Posterior vena cava (tissue), 2 donors: Measurements from ENCODE around the gene PLPPR5. TPM values are rescaled to one million over a fixed set of nuclear protein-coding genes. Genes with fewer than 3 reads are reported as not detected.

Experiments used
- DNase-seq: peaks from one replicate; pipeline ENCODE4 v3.0.0-alpha.2; 2020; ENCODE audit warnings: low spot score
- intact Hi-C, 2 donors: fragments of 100-400 bp; cut with DNase I; formaldehyde crosslinking; loops; one replicate each; pipeline versions ENCODE4 v1.14.1 to v1.14.2; 2022 to 2023
- total RNA-seq, 2 donors: library from RNA; stranded (reverse); fragmentation: NEBNext Ultra II Directional; extraction: Animal tissue kit (Norgen Biotek cat#: 25700); gene quantifications; one replicate each; pipeline ENCODE4 v1.2.1, GENCODE V29; 2021
- donor health status: DM: yes; HTN: yes; CAD: no.
- donor health status: DM: yes; HTN: yes; CAD: no.

Gene PLPPR5
- total RNA-seq, 2 donors from 2014 or later, result not detected

DNA sequence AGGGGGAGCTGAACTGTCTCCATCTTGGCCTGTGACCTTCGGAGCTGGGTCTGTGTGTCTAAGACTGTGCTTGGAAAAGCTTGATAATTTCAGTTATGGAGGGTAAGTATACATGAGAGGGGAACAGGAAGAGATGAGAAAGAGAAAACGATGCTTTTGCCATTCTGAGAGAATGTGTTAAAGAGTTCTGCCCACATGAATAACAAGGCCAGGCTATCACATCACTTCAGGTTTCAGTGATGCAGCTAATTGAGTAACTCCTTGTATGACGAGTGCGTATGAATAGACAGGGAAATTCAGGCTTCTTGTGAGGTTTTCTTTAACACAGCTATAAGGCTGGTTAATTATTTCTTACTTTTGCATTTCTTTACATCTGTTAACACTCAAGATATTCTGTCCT is 81.0 kb downstream of the PLPPR5 start:
- no peak for DNase-seq
- intact Hi-C loops, result no loop called here

DNA sequence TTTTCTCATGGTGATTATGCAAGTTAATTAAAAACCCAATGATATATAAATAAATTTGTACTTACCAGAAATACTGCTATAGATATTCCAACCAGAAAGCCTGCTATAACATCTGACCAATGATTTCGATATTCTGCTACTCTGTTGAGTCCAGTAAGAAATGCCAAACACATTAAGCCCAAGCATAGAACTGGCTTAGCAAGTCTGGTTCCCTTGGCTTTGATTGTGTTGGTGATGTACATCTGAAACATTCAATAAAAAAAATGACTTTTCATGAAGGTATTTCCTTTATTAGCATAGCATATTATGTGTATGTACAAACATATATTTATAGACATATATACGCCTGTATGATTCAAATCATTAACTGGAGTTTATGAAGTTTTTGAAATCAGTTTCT is 82.8 kb downstream of the PLPPR5 start:
- DNase-seq, result no peak
- intact Hi-C loops, result no loop called here

DNA sequence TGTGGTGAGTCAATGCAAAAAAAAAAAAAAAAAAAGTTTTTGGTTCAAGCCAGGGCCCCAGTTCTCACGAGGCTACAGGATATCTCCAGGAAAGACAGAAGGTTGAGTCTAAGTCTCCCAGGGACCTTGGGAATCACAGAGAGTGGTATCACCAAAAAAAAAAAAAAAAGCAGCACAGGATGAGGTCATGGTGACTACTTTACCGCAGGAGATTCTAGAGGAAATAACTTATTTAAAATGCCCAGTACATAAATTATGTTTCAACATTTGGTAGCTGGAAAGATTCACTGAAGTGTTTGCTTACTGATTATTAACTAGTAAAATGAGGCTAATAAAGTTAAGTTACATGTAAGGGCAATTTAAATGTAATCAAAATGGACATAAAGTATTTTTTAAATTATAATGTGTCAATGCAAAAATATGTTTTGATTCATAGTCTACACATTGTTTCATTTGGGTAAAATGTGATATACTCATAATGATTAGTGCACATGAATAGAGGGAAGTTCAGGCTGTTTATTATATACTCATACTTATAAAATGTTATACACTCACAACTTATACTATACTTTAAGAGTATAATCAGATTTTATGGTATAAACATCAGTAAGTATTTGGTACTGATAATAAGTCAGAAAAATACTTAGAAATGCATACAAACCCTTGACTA is 84.1 kb downstream of the PLPPR5 start:
- intact Hi-C loops, result no loop called here

DNA sequence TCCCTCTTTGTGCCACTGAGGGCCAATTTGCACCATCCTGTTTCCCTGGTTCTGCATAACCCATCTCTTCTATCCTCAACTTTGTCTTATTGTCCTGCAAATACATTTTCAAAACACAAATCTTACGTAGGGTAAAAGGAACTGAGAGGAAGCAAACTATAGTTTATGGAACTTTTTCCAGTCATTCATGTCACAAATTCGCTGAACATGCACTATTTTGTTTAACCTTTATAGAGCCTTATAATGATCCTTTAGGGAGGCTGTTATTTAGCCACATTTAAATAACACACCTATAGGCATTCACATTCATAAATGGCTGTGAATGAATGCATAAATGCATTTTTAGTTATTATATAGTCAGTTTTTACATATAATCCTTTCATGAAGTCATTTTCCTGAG is 85.0 kb downstream of the PLPPR5 start:
- intact Hi-C loops, result no loop called here
- no peak for DNase-seq

More for the DNA sequence above, 84.1 kb downstream of the PLPPR5 start:
- DNase-seq, result no peak

DNA sequence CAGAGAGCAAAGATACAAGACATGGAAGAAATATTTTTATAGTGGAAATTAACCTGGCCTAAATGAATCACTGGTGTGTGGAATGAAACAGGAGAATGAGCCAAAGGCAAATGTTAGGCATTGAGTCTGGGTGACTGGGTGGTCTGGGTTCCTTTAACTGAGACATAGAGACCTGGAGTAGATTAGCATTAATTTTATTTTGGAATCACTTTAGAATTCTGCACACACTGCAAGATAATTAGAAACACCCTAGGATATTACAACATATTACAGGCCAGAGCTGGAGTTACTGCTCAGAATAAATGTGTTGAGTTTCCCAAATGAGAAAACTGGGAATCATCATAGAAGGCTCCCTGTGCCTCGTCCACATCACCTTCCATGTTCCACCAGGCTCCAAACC is 85.5 kb downstream of the PLPPR5 start:
- no peak for DNase-seq
- intact Hi-C loops, result no loop called here

DNA sequence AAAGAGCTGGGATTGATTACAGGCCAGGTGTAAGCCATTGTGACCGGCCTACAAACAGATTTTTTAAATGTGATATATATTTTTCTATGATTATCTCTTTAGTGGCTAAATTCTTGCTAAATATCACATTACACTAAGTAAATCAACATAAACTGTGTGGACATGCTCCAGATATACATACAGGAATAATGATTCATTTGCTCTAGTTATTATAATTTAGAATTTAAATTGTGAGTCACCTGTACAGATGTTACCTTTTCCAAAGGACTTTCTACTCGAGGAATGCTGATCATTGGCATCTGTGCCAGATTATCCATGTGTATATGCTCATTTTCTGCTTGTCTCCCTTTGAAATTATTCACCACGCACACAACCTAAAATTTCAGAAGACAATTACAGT is 90.1 kb downstream of the PLPPR5 start:
- no peak for DNase-seq
- intact Hi-C loops, result no loop called here

DNA sequence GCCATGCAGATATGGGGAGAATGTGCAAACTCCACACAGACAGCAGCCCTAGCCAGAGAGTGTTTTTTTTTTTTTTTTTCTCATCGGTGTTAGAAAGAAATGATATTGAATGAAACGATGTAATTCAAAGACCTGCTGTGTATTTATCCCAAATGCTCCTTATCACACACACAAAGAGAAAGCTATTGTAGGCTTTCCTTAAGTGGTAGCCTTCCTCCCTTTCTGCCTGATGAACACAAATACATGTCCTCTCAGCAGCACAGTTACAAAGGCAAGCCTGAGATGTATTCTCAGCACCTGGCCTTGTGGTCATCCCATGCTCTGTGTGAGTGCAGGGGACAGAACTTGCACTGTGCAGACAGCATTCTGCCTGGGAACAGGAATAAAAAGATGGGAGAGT is 93.8 kb downstream of the PLPPR5 start:
- intact Hi-C loops, result no loop called here
- DNase-seq, result no peak

DNA sequence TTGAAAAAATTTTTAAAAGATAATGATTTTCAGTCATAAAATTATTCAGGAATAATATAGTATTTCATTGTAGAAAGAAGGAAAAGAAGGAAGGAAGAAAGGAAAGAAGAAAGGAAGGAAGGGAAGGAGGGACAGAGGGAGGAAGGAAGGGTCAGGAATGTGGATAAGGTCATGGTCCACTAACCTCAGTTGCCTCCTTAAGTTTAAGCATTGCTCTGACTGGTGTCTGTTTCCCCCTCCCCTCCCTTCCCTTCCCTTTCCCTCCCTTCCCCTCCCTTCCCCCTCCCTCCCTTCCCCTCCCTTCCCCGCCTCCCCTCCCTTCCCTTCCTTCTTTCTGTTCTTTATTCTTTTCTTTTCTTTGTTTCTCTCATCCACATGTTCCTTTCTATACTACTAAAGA is 95.7 kb downstream of the PLPPR5 start:
- no peak for DNase-seq
- intact Hi-C loops, result no loop called here

DNA sequence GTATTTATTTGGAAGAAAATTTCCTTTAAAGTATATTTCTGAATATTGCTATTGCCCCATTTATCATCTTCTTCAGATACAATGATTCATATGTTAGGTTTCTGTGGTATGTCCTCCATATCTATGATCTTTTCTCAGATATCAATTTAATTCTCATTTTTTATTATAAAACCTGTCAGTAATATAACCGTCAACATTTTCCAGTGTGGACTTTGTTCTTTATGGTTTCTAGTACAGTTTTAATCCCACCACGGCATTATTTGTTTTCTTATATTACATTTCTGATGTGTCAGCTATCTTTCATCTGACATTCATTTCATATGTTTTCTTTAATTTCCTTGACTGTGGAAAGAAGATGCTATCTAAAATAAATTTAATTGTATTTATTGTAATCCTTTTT is 97.9 kb downstream of the PLPPR5 start:
- intact Hi-C loops, result no loop called here
- no peak for DNase-seq

DNA sequence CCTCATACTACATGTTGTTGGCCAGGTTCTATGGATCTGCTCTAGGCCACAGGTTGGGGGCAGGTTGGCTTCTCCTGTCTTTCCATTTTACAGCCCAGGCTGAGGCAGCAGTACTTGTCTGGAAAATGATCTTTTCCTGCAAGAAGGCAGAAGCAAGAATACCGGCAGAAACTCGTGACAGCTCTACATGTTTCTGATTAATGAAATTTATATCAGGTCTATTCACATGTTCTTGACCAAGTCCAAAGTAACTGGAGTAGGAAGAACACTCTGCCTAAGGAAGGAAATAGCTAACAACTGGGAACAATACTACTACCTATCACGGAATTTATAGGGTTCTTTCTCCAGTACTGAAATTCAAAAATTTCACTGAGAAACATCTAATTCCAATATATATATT is 98.3 kb downstream of the PLPPR5 start:
- intact Hi-C loops, result no loop called here
- DNase-seq, result no peak

DNA sequence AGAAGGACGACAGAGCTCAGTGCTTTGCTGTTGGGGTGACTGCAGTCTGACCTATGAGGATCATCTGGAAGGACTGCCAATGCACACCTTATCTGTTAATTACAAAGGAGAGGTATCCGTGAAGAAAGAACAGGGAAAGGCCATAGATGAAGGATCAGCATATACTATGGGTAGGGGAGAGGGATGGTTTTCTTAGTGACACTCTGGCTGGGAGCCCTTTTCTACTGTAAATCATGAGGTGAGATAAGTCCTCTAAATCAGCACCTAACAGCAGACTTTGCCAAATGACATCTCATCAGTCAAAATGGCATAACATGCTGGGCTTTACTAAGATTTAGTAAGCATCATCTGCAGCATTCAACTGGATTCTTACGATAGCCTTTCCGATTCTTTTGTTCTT is 100.0 kb downstream of the PLPPR5 start:
- DNase-seq, result no peak
- intact Hi-C loops, result no loop called here

DNA sequence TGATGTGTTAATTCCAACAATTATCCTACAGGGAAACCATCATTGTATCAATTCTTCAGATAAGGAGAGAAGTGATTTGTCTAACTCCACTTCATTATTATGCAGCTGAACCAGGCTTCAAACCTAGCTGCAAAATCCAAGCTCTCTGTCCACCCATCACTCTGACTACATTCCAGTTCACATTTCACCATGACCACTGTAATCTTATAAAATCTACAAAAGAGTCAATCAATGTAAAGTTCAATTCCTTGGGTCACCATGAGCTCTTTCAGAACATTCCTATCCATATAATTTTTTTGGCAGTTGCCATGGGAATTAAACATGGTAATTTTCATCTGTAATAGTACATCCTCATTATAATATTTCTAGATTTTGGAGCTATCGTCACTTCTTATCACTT is 100.9 kb downstream of the PLPPR5 start:
- DNase-seq, result no peak
- intact Hi-C loops, result no loop called here

DNA sequence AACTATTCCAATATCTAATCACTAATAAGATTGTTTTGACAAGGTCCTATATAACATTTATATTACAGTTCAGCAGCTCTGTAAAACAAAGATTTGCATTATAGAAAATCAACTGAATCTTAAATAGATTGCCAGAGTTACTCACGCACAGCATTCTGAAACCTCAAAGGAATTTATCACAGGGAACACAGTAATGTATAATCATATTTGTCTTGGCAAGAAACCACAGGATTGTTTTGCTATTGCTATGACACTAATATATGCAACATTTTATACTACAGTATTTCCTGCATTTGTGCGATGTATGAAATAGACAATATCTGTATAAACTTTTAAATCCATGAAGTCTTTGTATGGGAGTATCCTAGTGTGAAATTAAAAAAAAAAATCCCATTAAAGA is 101.4 kb downstream of the PLPPR5 start:
- intact Hi-C loops, result no loop called here
- no peak for DNase-seq

DNA sequence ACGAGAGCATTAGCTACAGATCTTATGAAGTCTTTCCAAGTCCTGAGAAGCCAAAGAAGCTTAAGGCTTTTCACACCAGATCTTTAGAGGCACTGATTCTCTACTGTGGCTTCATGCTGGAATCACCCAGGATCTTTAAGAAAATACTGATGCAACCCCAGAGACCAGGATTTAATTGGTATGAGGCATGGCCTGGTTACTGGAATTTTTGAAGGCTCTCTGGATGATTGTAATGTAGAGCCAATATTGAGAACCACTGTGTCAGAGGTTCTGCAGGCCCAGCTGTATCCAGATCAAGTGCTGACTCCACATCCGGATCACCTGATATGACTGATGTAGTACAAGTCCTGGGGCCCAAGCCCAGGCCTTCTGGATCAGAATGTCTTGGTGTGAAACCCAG is 105.7 kb downstream of the PLPPR5 start:
- no peak for DNase-seq
- intact Hi-C loops, result no loop called here

DNA sequence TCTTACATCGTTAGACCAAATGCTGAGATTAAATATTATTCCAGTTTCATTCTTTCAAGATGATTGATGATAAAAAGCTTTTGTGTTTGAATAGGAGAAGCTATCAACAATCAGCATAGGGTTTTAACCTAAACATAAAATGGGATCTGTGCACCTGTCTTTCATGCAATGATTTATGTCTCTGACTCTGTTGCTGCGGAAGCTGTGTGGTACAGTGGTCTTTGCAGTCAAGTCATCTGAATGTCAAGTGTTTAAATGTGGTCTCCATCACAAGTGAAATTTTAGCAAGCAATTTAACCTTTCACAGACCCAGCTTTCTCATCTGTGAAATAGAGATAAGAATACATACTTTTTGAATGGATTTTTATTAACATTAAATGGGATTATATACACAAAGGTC is 107.2 kb downstream of the PLPPR5 start:
- intact Hi-C loops, result no loop called here
- no peak for DNase-seq

DNA sequence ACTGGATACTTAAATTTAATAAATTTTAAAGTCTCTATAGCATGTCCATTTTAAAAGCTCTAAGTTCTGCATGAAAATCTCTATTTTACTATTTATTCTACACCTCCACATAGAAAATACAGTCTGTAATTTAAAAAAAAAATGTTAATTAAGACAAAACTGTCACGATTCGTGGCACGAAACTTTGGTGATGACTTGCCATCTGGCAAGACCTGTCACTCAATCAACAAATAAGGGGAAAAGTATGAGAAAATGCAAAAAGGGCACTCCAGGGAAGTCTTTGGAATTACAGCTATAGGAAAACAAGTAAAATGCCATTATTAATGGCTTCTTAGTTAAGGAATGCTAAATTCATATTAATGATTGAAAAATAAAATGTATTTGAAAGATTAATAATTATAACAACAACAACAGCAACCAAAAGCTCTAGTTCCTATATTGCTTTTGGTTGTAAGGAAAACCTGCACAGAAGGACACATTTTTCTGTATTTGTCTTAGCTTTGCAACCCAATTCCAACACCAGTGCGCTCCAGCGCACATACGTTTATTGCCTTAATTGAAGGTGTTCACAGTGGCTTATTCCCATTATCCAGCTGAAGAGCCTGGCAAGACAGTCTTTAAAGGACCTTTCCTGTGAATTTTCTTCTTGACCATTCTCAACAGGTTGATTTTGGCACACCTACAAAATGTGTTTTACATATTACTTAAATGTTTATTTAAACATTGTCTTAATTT is 107.8 kb downstream of the PLPPR5 start:
- no peak for DNase-seq
- intact Hi-C loops, result no loop called here

DNA sequence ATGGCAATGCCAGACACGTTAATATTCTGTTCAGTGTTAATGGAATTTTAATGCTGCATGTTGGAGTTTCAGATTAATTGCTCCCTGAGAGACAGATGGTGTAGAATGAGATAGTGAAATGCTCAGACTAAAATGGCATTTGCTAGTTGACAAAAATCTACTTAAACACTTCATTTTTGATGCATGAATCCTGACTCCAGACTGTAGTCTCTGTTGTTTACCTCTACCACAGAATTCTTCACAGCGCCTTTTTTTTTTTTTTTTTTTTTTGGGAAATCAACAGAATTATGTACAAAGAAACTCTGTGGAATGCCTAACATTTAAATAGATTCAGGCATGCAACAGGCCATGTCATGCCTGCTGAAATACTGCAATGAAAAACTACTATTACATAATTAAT is 111.3 kb downstream of the PLPPR5 start:
- intact Hi-C loops, result no loop called here
- no peak for DNase-seq

DNA sequence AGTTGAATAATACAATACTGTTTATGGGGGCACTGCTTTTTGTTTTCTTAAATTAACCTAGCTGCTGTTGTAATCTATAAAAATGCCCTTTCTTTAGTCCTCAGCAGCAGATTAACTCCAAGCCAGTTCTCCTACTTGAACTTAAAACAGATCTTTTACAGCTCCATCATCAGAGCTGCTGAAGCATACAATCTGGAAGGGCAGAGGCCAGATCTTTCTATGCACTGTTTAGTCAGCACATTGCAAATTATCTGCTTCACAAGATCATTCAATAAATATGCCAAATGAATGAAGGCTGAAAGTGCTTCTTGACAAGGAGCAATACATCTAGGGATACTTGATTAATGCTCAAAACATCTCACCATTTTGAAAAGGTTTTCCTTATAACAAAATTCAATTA is 115.8 kb downstream of the PLPPR5 start:
- intact Hi-C loops, result no loop called here
- no peak for DNase-seq

DNA sequence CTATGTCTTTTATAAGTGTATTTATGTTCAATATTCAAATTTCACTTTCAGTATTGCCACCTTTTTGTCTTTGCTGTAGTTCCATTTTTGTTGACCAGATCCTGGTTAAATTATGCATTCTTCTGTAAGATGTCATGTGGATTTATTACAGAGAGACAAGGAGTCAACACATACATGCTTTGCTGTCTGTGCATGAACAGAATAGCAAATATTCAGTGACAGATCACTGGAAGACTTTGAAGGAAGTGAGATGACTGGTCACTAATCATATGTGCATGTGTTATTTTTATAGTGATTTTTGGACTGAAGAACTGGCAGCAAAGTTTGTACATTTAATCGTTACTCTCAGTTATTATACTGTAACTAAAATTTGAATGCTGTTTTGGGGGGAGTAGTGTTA is 117.2 kb downstream of the PLPPR5 start:
- DNase-seq, result no peak
- intact Hi-C loops, result no loop called here

DNA sequence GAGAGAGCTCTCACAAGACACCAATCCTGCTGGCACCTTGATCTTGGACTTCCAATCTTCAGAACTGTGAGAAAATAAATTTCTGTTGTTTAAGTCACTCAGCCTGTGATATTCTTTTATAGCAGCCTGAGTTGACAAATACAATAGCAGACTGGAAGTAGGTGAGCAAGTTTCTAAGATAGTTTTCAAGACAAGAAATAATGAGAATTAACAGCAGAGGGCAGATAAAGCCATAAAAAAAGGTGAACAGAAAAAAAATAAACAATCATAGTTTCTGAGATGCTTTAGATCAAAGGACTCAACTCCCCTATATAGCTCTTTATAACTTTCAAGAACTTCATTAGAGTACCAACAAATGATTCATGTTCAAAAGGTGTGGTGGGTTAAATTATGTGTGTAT is 119.8 kb downstream of the PLPPR5 start:
- intact Hi-C loops, result no loop called here
- no peak for DNase-seq

DNA sequence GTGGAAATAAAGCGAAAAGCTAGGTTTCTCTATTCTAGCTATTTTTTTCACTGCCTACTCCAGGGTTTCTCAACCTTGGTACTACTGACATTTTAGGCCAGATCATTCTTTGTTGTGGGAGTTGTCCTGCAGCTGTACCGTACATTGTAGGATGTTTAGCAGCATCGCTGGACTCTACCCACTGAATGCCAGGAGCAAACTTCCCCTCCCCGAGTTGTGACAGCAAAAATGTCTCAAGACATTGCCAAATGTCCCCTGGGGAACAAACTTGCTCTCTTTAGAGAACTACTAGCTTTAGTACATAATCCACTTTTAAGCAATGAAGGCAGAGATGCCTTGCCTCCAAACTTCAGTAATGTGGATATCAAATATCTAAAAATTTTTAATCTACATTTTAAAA is 122.8 kb downstream of the PLPPR5 start:
- intact Hi-C loops, result no loop called here

More for the DNA sequence above, 122.8 kb downstream of the PLPPR5 start:
- no peak for DNase-seq
